OCI-LY7 (cell line): ENCODE data around the gene CUBN.

Experiments
- CTCF ChIP-seq: fragments of 200-600 bp; sonication (generic); conservative IDR thresholded peaks from 2 replicates; pipeline ENCODE4 v1.5.1; 2014; ENCODE audit warnings: mild to moderate bottlenecking, antibody characterized with exemption, low read length, moderate library complexity, mixed read lengths
- EZH2phosphoT487 ChIP-seq: fragments of 200-600 bp; sonication (generic); IDR thresholded peaks from 2 replicates; pipeline ENCODE4 v1.6.1; 2018; ENCODE audit warnings: low read depth, borderline replicate concordance, mild to moderate bottlenecking, mixed run types, antibody characterized with exemption, low read length, moderate library complexity, mixed read lengths

GRCh38 chr10:16947069-16947468 is 182.5 kb downstream of the CUBN start:
- no peak for TF ChIP-seq CTCF
- TF ChIP-seq EZH2phosphoT487: no peak
